GM18873 (cell line): Measurements from ENCODE around the gene KAT6B.

Source experiments
- ATAC-seq: cut with Tn5 transposase; IDR thresholded peaks from one replicate; pipeline ENCODE4 v1.9.1; 2021; ENCODE audit warnings: mild to moderate bottlenecking, moderate library complexity, moderate number of reproducible peaks; ENCODE audit not compliant: unreplicated experiment, low FRiP score

Gene KAT6B

DNA sequence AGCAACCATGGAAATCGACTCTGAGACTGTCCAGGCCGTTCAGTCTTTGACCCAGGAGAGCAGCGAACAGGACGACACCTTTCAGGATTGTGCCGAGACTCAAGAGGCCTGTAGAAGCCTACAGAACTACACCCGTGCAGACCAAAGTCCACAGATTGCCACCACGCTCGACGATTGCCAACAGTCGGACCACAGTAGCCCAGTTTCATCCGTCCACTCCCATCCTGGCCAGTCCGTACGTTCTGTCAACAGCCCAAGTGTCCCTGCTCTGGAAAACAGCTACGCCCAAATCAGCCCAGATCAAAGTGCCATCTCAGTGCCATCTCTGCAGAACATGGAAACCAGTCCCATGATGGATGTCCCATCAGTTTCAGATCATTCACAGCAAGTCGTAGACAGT is 203.0 kb downstream of the KAT6B start:
- no peak for ATAC-seq

GRCh38 chr10:75029857-75030256 is 203.5 kb downstream of the KAT6B start:
- no peak for ATAC-seq

- ATAC-seq: no peak
Measured at GRCh38 chr10:75030371-75030770, 204.0 kb downstream of the KAT6B start.

DNA sequence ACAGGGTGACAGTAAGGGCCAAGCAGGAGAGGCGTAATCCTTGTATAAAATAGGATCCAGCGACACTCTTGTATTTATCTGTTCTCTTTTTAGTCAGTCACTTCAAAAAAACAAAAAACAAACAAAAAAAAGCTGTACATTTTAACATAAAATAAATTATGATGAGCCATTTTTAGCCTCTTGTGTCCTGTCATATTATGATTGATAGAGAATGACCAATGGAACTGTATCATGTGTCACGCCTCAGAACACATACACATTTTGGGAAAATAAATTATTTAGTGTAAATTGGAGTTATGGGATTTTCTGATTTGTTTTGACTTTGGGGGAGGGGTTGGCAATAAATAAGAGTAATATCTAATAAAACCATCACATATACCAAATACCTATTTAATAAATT is 205.7 kb downstream of the KAT6B start:
- ATAC-seq: no peak

DNA sequence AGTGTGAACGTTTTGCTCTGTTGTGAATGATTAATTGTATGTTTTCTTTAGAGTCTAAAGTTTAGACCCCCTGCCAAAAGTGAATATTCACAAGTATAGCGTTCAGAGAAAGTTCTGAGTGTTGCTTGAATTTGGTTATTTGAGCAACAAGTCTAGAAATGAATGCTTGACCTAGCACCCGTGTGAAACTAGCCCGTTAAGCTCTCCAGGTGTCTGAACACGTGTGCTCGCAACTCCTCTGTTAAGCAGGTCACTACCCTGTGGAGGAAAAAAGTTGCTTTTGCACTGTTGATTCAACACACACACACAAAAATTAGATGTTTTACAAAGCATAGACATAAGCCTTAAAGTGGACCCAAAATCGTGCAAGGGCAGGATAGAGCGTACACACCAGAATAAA is 206.4 kb downstream of the KAT6B start:
- ATAC-seq: no peak

GRCh38 chr10:75033399-75034130 is 207.2 kb downstream of the KAT6B start:
- ATAC-seq: no peak

GRCh38 chr10:75034131-75034512 is 207.7 kb downstream of the KAT6B start:
- no peak for ATAC-seq

DNA sequence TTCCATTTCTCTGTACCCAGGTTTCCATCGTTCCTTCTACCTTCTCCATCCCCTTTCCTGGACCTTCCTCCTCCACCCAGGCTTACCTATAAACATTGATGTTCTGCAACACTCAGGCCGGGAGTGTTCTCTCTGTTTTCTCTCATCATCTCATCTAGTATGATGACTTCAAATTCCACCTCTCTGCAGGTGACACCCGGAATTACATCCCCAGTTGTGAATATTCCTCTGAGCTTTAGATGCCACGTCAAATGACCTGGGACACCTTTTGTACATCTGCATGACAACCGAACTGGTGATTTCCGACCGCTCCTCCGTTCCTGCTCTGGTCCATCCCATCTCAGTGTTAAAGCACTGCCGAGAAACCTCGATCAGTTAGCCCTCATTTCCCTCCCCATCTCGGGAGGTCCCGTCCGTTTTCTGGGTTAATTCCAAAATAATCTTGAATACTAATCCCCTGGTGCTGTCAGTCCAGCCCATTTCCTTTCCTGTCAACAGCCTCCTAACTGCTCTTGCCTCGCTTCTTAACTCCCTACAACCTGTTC is 208.4 kb downstream of the KAT6B start:
- no peak for ATAC-seq

DNA sequence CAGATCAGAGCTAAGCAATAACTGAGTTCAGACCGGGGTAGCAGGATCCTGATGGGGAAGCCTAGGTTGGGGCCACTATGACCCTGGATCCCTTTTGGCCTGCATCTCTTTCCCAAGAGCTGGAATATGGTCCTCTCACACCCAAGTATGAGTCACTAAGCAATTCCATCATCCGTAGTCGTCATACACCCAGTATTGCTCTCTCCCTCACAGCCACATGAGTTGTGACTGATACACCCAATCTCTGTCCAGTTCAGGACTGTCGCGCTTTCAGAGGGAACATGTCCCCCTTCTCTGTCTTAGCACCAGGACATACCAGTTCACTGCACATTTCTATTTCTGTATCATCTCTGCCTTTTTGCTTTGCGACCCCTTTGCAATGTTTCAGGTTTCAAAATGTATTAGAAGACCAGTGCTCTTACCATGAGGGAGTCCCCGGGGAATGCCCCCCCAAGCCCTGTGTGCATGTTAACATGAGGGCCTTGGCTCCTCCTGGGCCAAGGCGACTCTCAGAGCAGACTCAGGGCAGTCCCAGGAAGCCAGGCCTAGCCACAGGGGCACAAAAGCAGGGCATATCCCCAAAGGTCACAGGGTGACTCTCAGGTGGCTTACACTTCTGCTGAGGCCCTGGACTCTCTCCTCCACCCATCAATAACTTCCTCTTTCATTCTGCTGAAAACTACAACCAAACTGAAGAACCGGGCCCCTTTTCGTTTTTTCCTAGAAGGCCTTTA is 209.7 kb downstream of the KAT6B start:
- ATAC-seq: no peak

- ATAC-seq: no peak
Measured at GRCh38 chr10:75037171-75038153, 211.1 kb downstream of the KAT6B start.

- no peak for ATAC-seq
Measured at GRCh38 chr10:75038335-75038734, 211.9 kb downstream of the KAT6B start.

DNA sequence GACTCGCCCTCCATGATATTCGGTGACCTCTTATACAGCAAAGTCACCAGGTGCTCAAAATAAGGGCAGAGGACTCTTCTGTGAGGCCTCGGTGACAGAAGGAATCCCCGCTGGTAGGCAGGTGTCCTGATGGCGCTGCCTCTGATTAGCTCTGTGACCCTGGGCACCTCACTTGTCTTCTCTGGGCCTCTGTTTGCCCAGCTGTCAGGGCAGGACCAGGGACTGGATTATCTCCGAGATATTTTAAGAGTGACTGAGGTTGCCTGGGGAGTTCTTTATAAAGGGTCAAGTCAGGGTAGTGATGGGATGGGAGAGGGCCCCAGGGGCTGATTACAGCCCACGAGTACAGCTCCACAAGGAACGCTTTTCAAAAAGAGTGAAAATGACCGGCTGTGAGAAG is 214.2 kb downstream of the KAT6B start:
- no peak for ATAC-seq

GRCh38 chr10:75042292-75042974 is 216.0 kb downstream of the KAT6B start:
- no peak for ATAC-seq

GRCh38 chr10:75043256-75044131 is 217.1 kb downstream of the KAT6B start:
- no peak for ATAC-seq

DNA sequence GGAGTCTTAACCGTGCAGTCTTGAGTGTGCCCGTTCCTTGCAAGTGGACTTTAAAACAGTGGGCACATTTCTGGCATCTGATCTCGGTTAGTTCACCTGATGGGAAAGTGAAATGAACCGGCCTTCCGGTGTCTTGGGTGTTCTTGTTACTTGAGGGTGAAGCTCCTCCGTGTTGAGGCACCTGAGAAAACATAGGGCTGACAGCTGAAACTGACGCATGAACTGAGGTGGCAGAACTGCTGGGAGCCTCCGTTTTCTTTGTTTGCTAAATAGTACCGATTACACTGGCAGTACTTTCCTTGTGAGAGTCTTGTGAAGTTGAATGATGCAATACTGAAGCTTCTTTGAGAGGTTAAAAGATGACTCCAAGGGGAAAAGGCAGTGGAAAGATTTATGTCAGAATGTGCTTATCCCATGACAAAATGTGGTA is 222.3 kb downstream of the KAT6B start:
- ATAC-seq: no peak

DNA sequence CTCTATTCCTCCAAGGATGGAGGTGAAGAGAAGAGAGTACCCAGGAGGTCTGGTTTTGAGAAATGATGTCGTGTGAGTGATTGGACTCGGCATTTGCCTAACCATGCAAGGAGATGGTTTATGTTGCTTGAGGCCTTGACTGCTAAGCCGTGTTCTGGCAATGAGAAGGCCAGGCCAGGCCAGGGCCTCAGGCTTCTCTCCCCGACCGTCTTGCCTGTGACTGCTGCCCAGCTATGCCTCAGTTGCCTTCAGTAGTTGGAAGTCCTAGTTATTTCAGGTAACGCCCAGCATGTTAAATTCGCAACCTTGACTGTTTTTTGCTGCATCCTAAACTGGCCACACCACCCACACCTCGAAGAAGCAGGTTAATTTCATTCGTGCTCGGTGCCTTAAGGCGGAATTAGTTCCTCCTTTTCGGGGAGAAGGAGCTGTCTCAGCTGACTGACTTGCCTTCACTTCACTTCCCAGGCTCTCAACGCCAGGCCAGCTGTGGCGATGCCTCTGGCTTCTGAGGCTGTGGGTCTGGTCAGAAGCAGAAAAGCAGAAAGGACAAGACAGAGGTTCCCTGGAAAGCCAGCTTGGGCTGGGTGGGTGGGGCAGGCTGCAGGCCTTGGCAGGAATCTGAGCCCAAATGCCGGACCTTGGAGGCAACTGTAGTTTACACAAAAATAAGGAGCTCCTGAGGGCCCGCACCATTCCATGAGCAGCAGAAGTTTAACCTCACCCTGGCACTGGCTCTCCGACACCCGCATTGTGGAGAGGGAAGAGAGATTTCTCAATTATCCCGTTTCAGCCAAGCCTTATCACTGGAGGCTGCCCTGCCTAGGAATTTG is 223.1 kb downstream of the KAT6B start:
- ATAC-seq: no peak

DNA sequence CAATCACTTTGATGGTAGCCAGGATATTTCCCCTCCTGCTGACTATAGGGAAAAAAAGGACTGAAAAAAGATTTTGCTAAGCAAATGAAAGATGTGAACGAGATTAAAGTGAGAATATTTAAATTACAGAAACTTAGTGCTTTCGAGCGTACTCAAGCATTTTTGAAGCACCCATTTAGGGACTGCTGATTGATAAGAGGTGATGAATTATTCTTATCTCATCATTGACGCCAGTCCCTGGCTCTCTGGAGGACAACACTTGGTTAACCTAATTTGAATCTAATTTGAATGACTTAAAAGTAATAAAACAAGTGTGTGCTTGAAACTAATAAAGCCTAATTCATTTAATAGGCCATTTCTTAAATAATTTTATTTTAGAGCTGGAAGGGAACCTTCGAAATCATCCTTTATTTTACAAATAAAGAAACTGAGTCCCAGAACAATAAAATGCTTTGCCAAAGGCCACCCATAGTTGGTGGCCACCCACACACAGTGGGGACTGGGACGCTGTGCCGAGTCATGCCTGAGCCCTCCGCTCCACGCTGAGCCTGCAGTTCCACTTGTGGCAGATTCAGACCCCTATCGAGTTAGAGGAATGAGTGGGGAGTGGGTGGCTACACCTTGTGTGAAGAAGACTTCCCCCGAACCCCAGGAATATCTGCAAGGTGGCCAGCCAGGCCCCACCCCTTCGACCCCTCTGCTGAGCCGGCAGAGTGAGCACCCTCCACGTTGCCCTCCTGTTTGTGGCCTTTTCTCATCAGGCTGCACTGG is 223.9 kb downstream of the KAT6B start:
- no peak for ATAC-seq

DNA sequence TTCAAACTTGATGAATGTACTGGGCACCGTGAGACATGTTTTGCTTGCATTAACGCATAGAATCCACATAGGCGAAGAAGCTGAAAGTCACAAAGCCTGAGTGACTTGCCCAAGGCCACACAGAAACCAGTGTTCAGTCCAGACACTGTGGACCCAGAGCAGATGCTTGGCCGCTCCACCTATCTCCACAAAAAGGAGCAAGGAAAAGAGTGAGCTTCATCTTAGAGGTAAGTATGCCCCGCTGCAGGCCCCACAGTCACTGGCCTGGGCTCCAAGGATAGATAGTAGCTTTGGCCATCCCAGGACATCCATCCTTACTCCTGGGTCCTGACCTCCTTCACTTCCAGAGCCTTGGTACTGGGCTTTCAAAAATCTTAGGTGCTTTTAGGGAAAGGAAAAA is 224.9 kb downstream of the KAT6B start:
- ATAC-seq: no peak
